ENCODE data around the gene ZFP36L2. TPM values are rescaled to one million over a fixed set of nuclear protein-coding genes. Genes with fewer than 3 reads are reported as not detected.
A peak's percentile ranks its signal among the peaks of the same experiment; 100 is the strongest.

Gene ZFP36L2
- total RNA-seq, 2 donors from 2014 or later = 117 to 256 TPM

- peak overlapping the region; percentile 86 to 87 for H3K4me3 ChIP-seq
- peak overlapping the region; percentile 98 to 99 for H3K27ac ChIP-seq
- H3K36me3 ChIP-seq = peaks cover 4 to 26% of the 10 kb centered on the region in 2 donors
- TF ChIP-seq POLR2AphosphoS5 (IDR thresholded peaks at IDR 0.05) (peak; percentile 41), CTCF (IDR thresholded peaks at IDR 0.05) (no peak), POLR2A (IDR thresholded peaks at IDR 0.05) (peak; percentile 21)
- peaks cover 15% of the 10 kb centered on the region for H3K4me1 ChIP-seq (replicated peaks)
- H3K27me3 ChIP-seq (replicated peaks; ENCODE audit: insufficient read depth) = no peaks in the 10 kb centered on the region
- intact Hi-C loops (cut with DNase I) = loop anchor here (5.0 to 10.0 kb wide), 4 partner anchors 264 to 399 kb away; no protein-coding TSS in a partner anchor
- WGBS = under 1% methylated on average over 80 of the region's 80 CpGs
- peak; percentile 37 for DNase-seq (ENCODE audit: low spot score)
- no peaks in the 10 kb centered on the region for H3K9me3 ChIP-seq
Measured at GRCh38 chr2:43225788-43226557, 433 bp downstream of the ZFP36L2 start.

GRCh38 chr2:43225093-43225787, 1.2 kb downstream of the ZFP36L2 start:
- intact Hi-C loops (cut with DNase I) = loop anchor here (5.0 to 10.0 kb wide), 4 partner anchors 263 to 398 kb away; no protein-coding TSS in a partner anchor
- WGBS = 0% methylated on average over 55 of the region's 74 CpGs
- no peaks in the 10 kb centered on the region for H3K9me3 ChIP-seq

GRCh38 chr2:43224571-43225092, 1.8 kb downstream of the ZFP36L2 start:
- H3K4me1 ChIP-seq (replicated peaks) = peaks cover 22% of the 10 kb centered on the region
- 1% methylated on average over 66 of the region's 74 CpGs for WGBS

More at GRCh38 chr2:43225093-43225787, 1.2 kb downstream of the ZFP36L2 start:
- Histone ChIP-seq H3K27me3 (replicated peaks; ENCODE audit: insufficient read depth) (no peaks in the 10 kb centered on the region), H3K4me3 (peak overlapping the region; percentile 86 to 87), H3K27ac (peak overlapping the region; percentile 98 to 99), H3K36me3 (peaks cover 4 to 26% of the 10 kb centered on the region in 2 donors), H3K4me1 (replicated peaks) (peaks cover 19% of the 10 kb centered on the region)
- no peak for TF ChIP-seq POLR2A (IDR thresholded peaks at IDR 0.05)
- peak; percentile 37 for TF ChIP-seq POLR2AphosphoS5 (IDR thresholded peaks at IDR 0.05)
- no peak for TF ChIP-seq CTCF (IDR thresholded peaks at IDR 0.05)
- peak; percentile 37 for DNase-seq (ENCODE audit: low spot score)

GRCh38 chr2:43224131-43224570, 2.3 kb downstream of the ZFP36L2 start:
- Histone ChIP-seq H3K36me3 (peaks cover 4 to 26% of the 10 kb centered on the region in 2 donors), H3K27ac (peak overlapping the region; percentile 98 to 99), H3K27me3 (replicated peaks; ENCODE audit: insufficient read depth) (no peaks in the 10 kb centered on the region), H3K4me3 (peak overlapping the region; percentile 86 to 87), H3K4me1 (replicated peaks) (peaks cover 24% of the 10 kb centered on the region), H3K9me3 (no peaks in the 10 kb centered on the region)
- TF ChIP-seq POLR2AphosphoS5 (IDR thresholded peaks at IDR 0.05) (peak; percentile 66), CTCF (IDR thresholded peaks at IDR 0.05) (peak in 2 of 4 experiments; percentile 33 to 40), POLR2A (IDR thresholded peaks at IDR 0.05) (peak; percentile 13)
- DNase-seq (ENCODE audit: low spot score) = peak; percentile 51
- under 1% methylated on average over 41 of the region's 41 CpGs for WGBS
- intact Hi-C loops (cut with DNase I) = loop anchor here (5.0 to 10.0 kb wide), 3 partner anchors 67 to 369 kb away; no protein-coding TSS in a partner anchor

More at GRCh38 chr2:43224571-43225092, 1.8 kb downstream of the ZFP36L2 start:
- DNase-seq (ENCODE audit: low spot score) = no peak
- TF ChIP-seq POLR2AphosphoS5 (IDR thresholded peaks at IDR 0.05) (no peak), CTCF (IDR thresholded peaks at IDR 0.05) (no peak), POLR2A (IDR thresholded peaks at IDR 0.05) (no peak)
- no peaks in the 10 kb centered on the region for H3K9me3 ChIP-seq
- H3K27me3 ChIP-seq (replicated peaks; ENCODE audit: insufficient read depth) = no peaks in the 10 kb centered on the region
- peak overlapping the region; percentile 86 to 87 for H3K4me3 ChIP-seq
- peaks cover 4 to 26% of the 10 kb centered on the region in 2 donors for H3K36me3 ChIP-seq
- peak overlapping the region; percentile 98 to 99 for H3K27ac ChIP-seq
- intact Hi-C loops (cut with DNase I) = loop anchor here (5.0 to 10.0 kb wide), 6 partner anchors 67 to 397 kb away; no protein-coding TSS in a partner anchor

Measured in prostate gland (tissue), 2 donors.